ENCODE data around the gene CTSE.
"Not testable (repeated sequence)": the region's sequence is repeated elsewhere in the genome, so short reads cannot be mapped to it uniquely, and the experiment has no call there.

CTSE gene

GRCh38 chr1:206002871-206003801 lies 20.6 kb downstream of the CTSE start, which contains the start of gene RAB7B:
Gene RAB7B (minus strand): TSS chr1:206003395. CDS start chr1:205994135, 9,260 bp downstream.
- H3K27ac ChIP-seq (ENCODE audit: low read depth, low read length, severe bottlenecking), result peak within 1 kb of the TSS; percentile 81
- peaks cover 27% of the 10 kb centered on the region for H3K4me1 ChIP-seq (ENCODE audit: control insufficient read depth, insufficient read depth, low read length, poor library complexity, severe bottlenecking)
- H3K9me3 ChIP-seq (ENCODE audit: control insufficient read depth, low read length), result peaks cover 6% of the 10 kb centered on the region
- H3K36me3 ChIP-seq (ENCODE audit: control insufficient read depth, insufficient read depth, low read length), result no peaks in the 10 kb centered on the region
- WGBS, 2 experiments (ENCODE audit: insufficient coverage in 2 of 2), result 81 to 85% methylated on average over 8 of the region's 12 CpGs
- no peak within 1 kb of the TSS for H3K4me3 ChIP-seq (ENCODE audit: extremely low read depth, insufficient read depth, low read length, poor library complexity, severe bottlenecking)

GRCh38 chr1:206002160-206002559 lies 21.5 kb downstream of the CTSE start:
- H3K27ac ChIP-seq (ENCODE audit: low read depth, low read length, severe bottlenecking), result no peak overlapping the region
- no peak overlapping the region for H3K4me3 ChIP-seq (ENCODE audit: extremely low read depth, insufficient read depth, low read length, poor library complexity, severe bottlenecking)
- H3K36me3 ChIP-seq (ENCODE audit: control insufficient read depth, insufficient read depth, low read length), result no peaks in the 10 kb centered on the region
- 80% methylated on average over 1 of the region's 3 CpGs; no CpG with 5 or more reads in 1 of the 2 experiments for WGBS, 2 experiments (ENCODE audit: insufficient coverage in 2 of 2)
- H3K9me3 ChIP-seq (ENCODE audit: control insufficient read depth, low read length), result peaks cover 6% of the 10 kb centered on the region
- peaks cover 27% of the 10 kb centered on the region for H3K4me1 ChIP-seq (ENCODE audit: control insufficient read depth, insufficient read depth, low read length, poor library complexity, severe bottlenecking)

- peak overlapping the region; percentile 37 for H3K27ac ChIP-seq (ENCODE audit: low read depth, low read length, severe bottlenecking)
- WGBS, 2 experiments (ENCODE audit: insufficient coverage in 2 of 2), result 14 to 42% methylated on average over 1 to 3 of the region's 3 CpGs
Measured at GRCh38 chr1:206001476-206001888, 22.2 kb downstream of the CTSE start.

GRCh38 chr1:206000641-206001339 lies 22.9 kb downstream of the CTSE start:
- Histone ChIP-seq H3K27ac (ENCODE audit: low read depth, low read length, severe bottlenecking) (peak overlapping the region; percentile 73), H3K36me3 (ENCODE audit: control insufficient read depth, insufficient read depth, low read length) (no peaks in the 10 kb centered on the region), H3K4me3 (ENCODE audit: extremely low read depth, insufficient read depth, low read length, poor library complexity, severe bottlenecking) (no peak overlapping the region), H3K9me3 (ENCODE audit: control insufficient read depth, low read length) (peaks cover 6% of the 10 kb centered on the region), H3K4me1 (ENCODE audit: control insufficient read depth, insufficient read depth, low read length, poor library complexity, severe bottlenecking) (peaks cover 27% of the 10 kb centered on the region)
- 83 to 95% methylated on average over 6 to 7 of the region's 8 CpGs for WGBS, 2 experiments (ENCODE audit: insufficient coverage in 2 of 2)

More at GRCh38 chr1:206001476-206001888, 22.2 kb downstream of the CTSE start:
- Histone ChIP-seq H3K36me3 (ENCODE audit: control insufficient read depth, insufficient read depth, low read length) (no peaks in the 10 kb centered on the region), H3K4me1 (ENCODE audit: control insufficient read depth, insufficient read depth, low read length, poor library complexity, severe bottlenecking) (peaks cover 27% of the 10 kb centered on the region), H3K4me3 (ENCODE audit: extremely low read depth, insufficient read depth, low read length, poor library complexity, severe bottlenecking) (no peak overlapping the region), H3K9me3 (ENCODE audit: control insufficient read depth, low read length) (peaks cover 6% of the 10 kb centered on the region)

GRCh38 chr1:205998457-205999241 lies 25.0 kb downstream of the CTSE start:
- Histone ChIP-seq H3K9me3 (ENCODE audit: control insufficient read depth, low read length) (peaks cover 6% of the 10 kb centered on the region), H3K4me3 (ENCODE audit: extremely low read depth, insufficient read depth, low read length, poor library complexity, severe bottlenecking) (no peak overlapping the region), H3K36me3 (ENCODE audit: control insufficient read depth, insufficient read depth, low read length) (no peaks in the 10 kb centered on the region), H3K4me1 (ENCODE audit: control insufficient read depth, insufficient read depth, low read length, poor library complexity, severe bottlenecking) (peaks cover 38% of the 10 kb centered on the region), H3K27ac (ENCODE audit: low read depth, low read length, severe bottlenecking) (peak overlapping the region; percentile 79)
- WGBS, 2 experiments (ENCODE audit: insufficient coverage in 2 of 2), result 83 to 88% methylated on average over 7 of the region's 13 CpGs

- not testable (repeated sequence) for H3K4me3 ChIP-seq (ENCODE audit: extremely low read depth, insufficient read depth, low read length, poor library complexity, severe bottlenecking); H3K36me3 ChIP-seq (ENCODE audit: control insufficient read depth, insufficient read depth, low read length); H3K27ac ChIP-seq (ENCODE audit: low read depth, low read length, severe bottlenecking); H3K9me3 ChIP-seq (ENCODE audit: control insufficient read depth, low read length)
- peaks cover 22% of the 10 kb centered on the region for H3K4me1 ChIP-seq (ENCODE audit: control insufficient read depth, insufficient read depth, low read length, poor library complexity, severe bottlenecking)
- WGBS, 2 experiments (ENCODE audit: insufficient coverage in 2 of 2), result no CpG with 5 or more reads among the region's 1 CpG
Measured at GRCh38 chr1:205996641-205997040, 27.1 kb downstream of the CTSE start.

- H3K4me3 ChIP-seq (ENCODE audit: extremely low read depth, insufficient read depth, low read length, poor library complexity, severe bottlenecking), result no peak overlapping the region
- WGBS, 2 experiments (ENCODE audit: insufficient coverage in 2 of 2), result 19 to 42% methylated on average over 3 to 4 of the region's 4 CpGs
- H3K27ac ChIP-seq (ENCODE audit: low read depth, low read length, severe bottlenecking), result peak overlapping the region; percentile 59
- peaks cover 19% of the 10 kb centered on the region for H3K4me1 ChIP-seq (ENCODE audit: control insufficient read depth, insufficient read depth, low read length, poor library complexity, severe bottlenecking)
- H3K36me3 ChIP-seq (ENCODE audit: control insufficient read depth, insufficient read depth, low read length), result no peaks in the 10 kb centered on the region
- no peaks in the 10 kb centered on the region for H3K9me3 ChIP-seq (ENCODE audit: control insufficient read depth, low read length)
Measured at GRCh38 chr1:205994346-205994745, 29.3 kb downstream of the CTSE start.

- Histone ChIP-seq H3K9me3 (ENCODE audit: control insufficient read depth, low read length) (no peaks in the 10 kb centered on the region), H3K4me1 (ENCODE audit: control insufficient read depth, insufficient read depth, low read length, poor library complexity, severe bottlenecking) (peaks cover 19% of the 10 kb centered on the region), H3K4me3 (ENCODE audit: extremely low read depth, insufficient read depth, low read length, poor library complexity, severe bottlenecking) (no peak overlapping the region), H3K27ac (ENCODE audit: low read depth, low read length, severe bottlenecking) (no peak overlapping the region), H3K36me3 (ENCODE audit: control insufficient read depth, insufficient read depth, low read length) (no peaks in the 10 kb centered on the region)
- WGBS, 2 experiments (ENCODE audit: insufficient coverage in 2 of 2), result 86% methylated on average over 1 of the region's 1 CpG; no CpG with 5 or more reads in 1 of the 2 experiments
Measured at GRCh38 chr1:205993068-205993467, 30.6 kb downstream of the CTSE start.

- H3K36me3 ChIP-seq (ENCODE audit: control insufficient read depth, insufficient read depth, low read length), result no peaks in the 10 kb centered on the region
- WGBS, 2 experiments (ENCODE audit: insufficient coverage in 2 of 2), result 96 to 99% methylated on average over 13 of the region's 14 CpGs
Measured at GRCh38 chr1:205992218-205992882, 31.3 kb downstream of the CTSE start.

GRCh38 chr1:205991237-205991636 lies 32.5 kb downstream of the CTSE start:
- Histone ChIP-seq H3K4me3 (ENCODE audit: extremely low read depth, insufficient read depth, low read length, poor library complexity, severe bottlenecking) (no peak overlapping the region), H3K36me3 (ENCODE audit: control insufficient read depth, insufficient read depth, low read length) (no peaks in the 10 kb centered on the region), H3K9me3 (ENCODE audit: control insufficient read depth, low read length) (no peaks in the 10 kb centered on the region), H3K4me1 (ENCODE audit: control insufficient read depth, insufficient read depth, low read length, poor library complexity, severe bottlenecking) (peaks cover 19% of the 10 kb centered on the region), H3K27ac (ENCODE audit: low read depth, low read length, severe bottlenecking) (peak overlapping the region; percentile 56)
- 89 to 100% methylated on average over 2 to 4 of the region's 4 CpGs for WGBS, 2 experiments (ENCODE audit: insufficient coverage in 2 of 2)

More at GRCh38 chr1:205992218-205992882, 31.3 kb downstream of the CTSE start:
- no peaks in the 10 kb centered on the region for H3K9me3 ChIP-seq (ENCODE audit: control insufficient read depth, low read length)
- H3K4me3 ChIP-seq (ENCODE audit: extremely low read depth, insufficient read depth, low read length, poor library complexity, severe bottlenecking), result no peak overlapping the region
- H3K4me1 ChIP-seq (ENCODE audit: control insufficient read depth, insufficient read depth, low read length, poor library complexity, severe bottlenecking), result peaks cover 19% of the 10 kb centered on the region
- H3K27ac ChIP-seq (ENCODE audit: low read depth, low read length, severe bottlenecking), result no peak overlapping the region
